HepG2 (cell line): ENCODE data around the gene PML. TPM values are rescaled to one million over a fixed set of nuclear protein-coding genes. Genes with fewer than 3 reads are reported as not detected.

ENCODE experiments used
- ATAC-seq: fragments of 200-7000 bp; cut with Tn5 transposase; 3 replicates; pipeline ENCODE4 v1.9.1; 2020; ENCODE audit warnings: mild to moderate bottlenecking, moderate library complexity
- BruUV-seq: library from RNA; stranded (reverse); fragments of 400-500 nt; replicated peaks from 2 replicates; lab custom pipeline; 2021; lab: Mats Ljungman, UMichigan
- CTCF ChIA-PET: fragments of 300-600 bp; formaldehyde crosslinking; extraction: SDS; loops from one replicate; lab custom pipeline; 2021; ENCODE audit warnings: low total read pairs, inconsistent platforms, low intra/inter-chr PET ratio; lab: Yijun Ruan, JAX
- POLR2A ChIA-PET: fragments of 350-600 bp; sonication (Branson Sonifier 250); formaldehyde crosslinking; loops from one replicate; lab custom pipeline; 2020; ENCODE audit warnings: antibody characterized with exemption, inconsistent platforms; lab: Yijun Ruan, JAX
- DNase-seq: peaks from one replicate; pipeline ENCODE4 v3.0.0-alpha.2; 2015; ENCODE audit warnings: low spot score
- FAIRE-seq: peaks from 3 replicates; lab custom pipeline; 2011; peaks lifted over from hg19 to GRCh38; lab: Jason Lieb, UNC
- H2AFZ ChIP-seq: one replicate; pipeline ENCODE4 v1.6.1; 2011; ENCODE audit warnings: low read length, inconsistent platforms
- H3K27ac ChIP-seq: fragments of 300-600 bp; 3 replicates; pipeline ENCODE4 v1.8.0; 2011; ENCODE audit warnings: mixed run types, mild to moderate bottlenecking, mixed read lengths, low read length, inconsistent platforms; ENCODE audit not compliant: insufficient read depth; ENCODE audit errors: extremely low read length
- H3K27me3 ChIP-seq, 2 experiments: fragments of 200-600 bp in 1 of 2; 2 replicates in 1 of 2; 3 replicates in 1 of 2; pipeline versions ENCODE4 v1.6.0 to v1.8.0; 2011; ENCODE audit warnings: low read length in 2 of 2, mild to moderate bottlenecking in 2 of 2, moderate library complexity in 2 of 2, inconsistent platforms in 1 of 2; ENCODE audit not compliant: insufficient read depth in 2 of 2, control insufficient read depth in 1 of 2
- H3K36me3 ChIP-seq, 2 experiments: fragments of 200-600 bp in 1 of 2; replicated peaks in 1 of 2; 2 replicates in 1 of 2; 3 replicates in 1 of 2; pipeline versions ENCODE4 v1.5.1 to v1.8.0; 2011; ENCODE audit warnings: low read length in 2 of 2, inconsistent platforms in 1 of 2; ENCODE audit not compliant: insufficient read depth in 2 of 2, control insufficient read depth in 1 of 2
- H3K4me1 ChIP-seq: 2 replicates; pipeline ENCODE4 v1.5.1; 2012; ENCODE audit warnings: low read length, inconsistent platforms; ENCODE audit not compliant: insufficient read depth
- H3K4me2 ChIP-seq: 2 replicates; pipeline ENCODE4 v1.6.0; 2011; ENCODE audit warnings: low read depth, low read length, inconsistent platforms
- H3K4me3 ChIP-seq, 3 experiments: fragments of 200-600 bp in 1 of 3; sonication (generic), shearing (Covaris generic) in 1 of 3; replicated peaks in 1 of 3; 2 replicates each; pipeline ENCODE4 v1.5.1; 2011 to 2016; ENCODE audit warnings: low read length in 3 of 3, inconsistent platforms in 2 of 3, low read depth in 2 of 3, mild to moderate bottlenecking in 2 of 3, control low read depth in 1 of 3, mixed read lengths in 1 of 3; ENCODE audit not compliant: insufficient read depth in 1 of 3
- H3K79me2 ChIP-seq: one replicate; pipeline ENCODE4 v1.6.1; 2011; ENCODE audit warnings: low read length, inconsistent platforms; ENCODE audit not compliant: insufficient read depth
- H3K9ac ChIP-seq: 2 replicates; pipeline ENCODE4 v1.6.0; 2011; ENCODE audit warnings: mild to moderate bottlenecking, low read depth, low read length, inconsistent platforms; ENCODE audit not compliant: insufficient read depth
- H3K9me3 ChIP-seq: 2 replicates; pipeline ENCODE4 v1.5.1; 2012; ENCODE audit warnings: mild to moderate bottlenecking, low read length
- H4K20me1 ChIP-seq: 2 replicates; pipeline ENCODE4 v1.6.0; 2011; ENCODE audit warnings: inconsistent platforms, mild to moderate bottlenecking, low read length, moderate library complexity; ENCODE audit not compliant: insufficient read depth
- ADNP ChIP-seq: sonication (generic); formaldehyde crosslinking; IDR thresholded peaks from 2 replicates; pipeline ENCODE4 v1.4.0; 2020; ENCODE audit warnings: missing genetic modification reagents
- PCBP2 ChIP-seq: fragments of 200-400 bp; formaldehyde crosslinking; optimal IDR thresholded peaks from 2 replicates; pipeline ENCODE3; 2018; ENCODE audit warnings: low read length, low read depth; ENCODE audit not compliant: poor library complexity, severe bottlenecking
- SNAI1 ChIP-seq: sonication (generic); formaldehyde crosslinking; IDR thresholded peaks from 2 replicates; pipeline ENCODE4 v1.5.0; 2020; ENCODE audit warnings: mild to moderate bottlenecking, missing genetic modification reagents, borderline replicate concordance
- SOX5 ChIP-seq: IDR thresholded peaks from 2 replicates; pipeline ENCODE4 v1.6.1; 2016; ENCODE audit warnings: borderline replicate concordance
- STAT5B ChIP-seq: sonication (generic); formaldehyde crosslinking; IDR thresholded peaks from 2 replicates; pipeline ENCODE4 v1.4.0; 2020; ENCODE audit warnings: missing genetic modification reagents
- TAF1 ChIP-seq: sonication (generic); formaldehyde crosslinking; IDR thresholded peaks from 2 replicates; pipeline ENCODE4 v1.4.0; 2020; ENCODE audit warnings: missing genetic modification reagents
- ZBTB4 ChIP-seq: sonication (generic); formaldehyde crosslinking; IDR thresholded peaks from 2 replicates; pipeline ENCODE4 v1.4.0; 2020; ENCODE audit warnings: missing genetic modification reagents, mild to moderate bottlenecking, borderline replicate concordance
- ZEB1 ChIP-seq: IDR thresholded peaks from 2 replicates; pipeline ENCODE4 v1.6.1; 2012; ENCODE audit warnings: mild to moderate bottlenecking, low read depth, inconsistent platforms; ENCODE audit not compliant: insufficient replicate concordance
- ZFP90 ChIP-seq: sonication (generic); formaldehyde crosslinking; IDR thresholded peaks from 2 replicates; pipeline ENCODE4 v1.8.0; 2022; ENCODE audit warnings: missing genetic modification reagents, mild to moderate bottlenecking, inconsistent platforms, borderline replicate concordance
- ZNF230 ChIP-seq: sonication (generic); formaldehyde crosslinking; IDR thresholded peaks from 2 replicates; pipeline ENCODE4 v1.4.0; 2020; ENCODE audit warnings: mild to moderate bottlenecking, missing genetic modification reagents
- ZNF33B ChIP-seq: sonication (generic); formaldehyde crosslinking; IDR thresholded peaks from 2 replicates; pipeline ENCODE4 v1.5.1; 2020; ENCODE audit warnings: mild to moderate bottlenecking, missing genetic modification reagents
- ZNF430 ChIP-seq: sonication (generic); formaldehyde crosslinking; IDR thresholded peaks from 2 replicates; pipeline ENCODE4 v1.9.0; 2021; ENCODE audit warnings: mild to moderate bottlenecking, missing genetic modification reagents
- ZNF7 ChIP-seq: IDR thresholded peaks from 2 replicates; pipeline ENCODE4 v1.6.1; 2016; ENCODE audit warnings: missing biosample characterization, missing genetic modification reagents
- ZNF720 ChIP-seq: sonication (generic); formaldehyde crosslinking; IDR thresholded peaks from 2 replicates; pipeline ENCODE4 v1.4.0; 2020; ENCODE audit warnings: missing genetic modification reagents
- ZNF737 ChIP-seq: sonication (generic); formaldehyde crosslinking; IDR thresholded peaks from 2 replicates; pipeline ENCODE4 v1.5.0; 2020; ENCODE audit warnings: missing genetic modification reagents, mild to moderate bottlenecking, borderline replicate concordance
- WGBS: methylation state at CpG from one replicate; pipeline ENCODE4 v1.1.6; 2017; ENCODE audit warnings: low lambda C conversion rate; 5-methylcytosine and 5-hydroxymethylcytosine counted together
- in situ Hi-C: cut with HindIII; loops from 2 replicates; pipeline ENCODE4 v1.10.0; 2017; ENCODE audit warnings: low pct_unique_long_range_greater_than_20kb; ENCODE audit not compliant: extremely low pct_ligation_motif_present
- intact Hi-C: fragments of 100-400 bp; cut with micrococcal nuclease; formaldehyde crosslinking; loops from one replicate; pipeline ENCODE4 v1.10.0; 2022; ENCODE audit not compliant: unreplicated experiment
- polyA plus RNA-seq, 8 experiments: library from polyadenylated mRNA; depleted of rRNA in 3 of 8; stranded (reverse) in 7 of 8; unstranded in 1 of 8; fragments of >200 nt; fragmentation: Illumina TruSeq in 4 of 8; extraction: Trizol in 4 of 8; gene quantifications; 2 replicates each; pipeline versions ENCODE4 v1.2.1 to v1.2.3, GENCODE V29; 2011 to 2016; ENCODE audit warnings: low read depth in 4 of 8, missing spikeins in 1 of 8, mixed read lengths in 1 of 8; ENCODE audit not compliant: insufficient read depth in 1 of 8
- total RNA-seq, 5 experiments: library from RNA; depleted of rRNA; stranded (reverse); fragments of >200 nt; fragmentation: Illumina TruSeq; extraction: Trizol; gene quantifications; 2 replicates each; pipeline ENCODE4 v1.2.3, GENCODE V29; 2016; ENCODE audit warnings: low read depth in 1 of 5

Gene PML
- total and polyA plus RNA-seq, 2 of the 13 experiments (the other 11 are each of a cell fraction or from before 2014, with no cell fraction given) = 2.9 to 3.9 TPM

- Histone ChIP-seq H3K9me3 (no peaks in the 10 kb centered on the region), H3K27me3 (peaks cover 2 to 32% of the 10 kb centered on the region in 2 experiments; a peak in 4 of 5 replicates), H4K20me1 (no peaks in the 10 kb centered on the region), H3K79me2 (no peaks in the 10 kb centered on the region), H3K4me2 (no peak overlapping the region), H3K4me3 (no peak overlapping the region), H3K9ac (no peak overlapping the region), H3K27ac (no peak overlapping the region)
- WGBS = 7% methylated on average over 2 of the region's 4 CpGs
- CTCF ChIA-PET = no interaction called here
- intact Hi-C loops = no loop called here
- in situ Hi-C loops = no loop called here
- ATAC-seq (no peak), FAIRE-seq (no peak)
- no peak for TF ChIP-seq ADNP (CRISPR knock-in tag)
- TF ChIP-seq ZNF33B (CRISPR knock-in tag) = no peak
- no peak for TF ChIP-seq SNAI1
- TF ChIP-seq STAT5B (CRISPR knock-in tag) = no peak
- TF ChIP-seq ZNF7 (CRISPR knock-in tag) = no peak
- no peak for TF ChIP-seq ZNF720 (CRISPR knock-in tag)
- TF ChIP-seq TAF1 = no peak
- TF ChIP-seq, all 625 proteins: peak for 0
- no TSS peak for BruUV-seq
- POLR2A ChIA-PET = no interaction called here
- Histone ChIP-seq H3K4me1 (peaks cover 9% of the 10 kb centered on the region), H3K36me3 (no peaks in the 10 kb centered on the region), H2AFZ (no peak overlapping the region)
- no peak for DNase-seq
Observed at GRCh38 chr15:73955326-73955725, 39.2 kb upstream of the PML start.

DNA sequence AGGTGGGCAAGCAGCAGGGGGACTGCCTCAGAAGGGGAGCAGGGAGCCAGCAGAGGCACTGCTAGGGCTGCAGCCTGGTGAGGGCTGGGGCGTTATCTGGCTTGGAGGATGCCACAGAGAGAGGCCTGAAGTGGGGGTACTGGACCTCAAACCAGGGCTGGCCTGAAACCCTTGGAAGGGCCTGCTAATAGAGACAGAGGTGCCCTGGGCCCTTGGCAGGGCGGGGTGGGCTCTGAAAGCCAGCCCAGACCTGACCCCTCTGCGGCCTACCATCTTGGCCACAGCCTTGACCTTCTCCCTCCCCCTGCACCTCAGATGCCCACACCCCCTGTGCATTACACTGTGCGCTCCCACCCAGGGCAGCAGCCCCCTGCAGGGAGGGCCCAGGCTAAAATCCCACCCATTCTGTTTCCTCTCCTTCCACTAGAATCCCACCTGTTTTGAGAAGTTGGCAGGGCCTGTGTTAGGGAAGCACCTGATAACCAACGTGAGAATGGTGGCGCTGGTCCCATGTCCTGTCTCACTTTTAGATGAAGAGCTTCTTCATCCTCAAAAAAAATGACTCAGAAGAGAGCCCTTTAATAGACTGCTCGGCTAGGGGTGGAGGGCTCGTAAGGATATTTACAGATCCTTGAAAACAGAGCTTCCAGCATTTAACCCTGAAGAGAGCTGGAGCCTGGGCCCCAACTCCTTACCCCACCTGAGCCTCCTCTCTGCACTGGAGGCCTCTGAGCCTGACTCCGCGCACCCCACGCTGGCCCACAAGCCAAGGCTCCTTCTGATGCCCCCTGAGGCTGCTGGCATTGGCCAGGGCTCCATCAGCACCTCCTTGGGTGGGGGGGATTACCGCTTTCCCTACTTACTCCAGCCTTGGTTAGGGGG, 38.4 kb upstream of the PML start:
- no TSS peak for BruUV-seq
- POLR2A ChIA-PET = no interaction called here
- intact Hi-C loops = no loop called here
- no peak for TF ChIP-seq ZFP90 (CRISPR knock-in tag)
- no peak for TF ChIP-seq ZNF230 (CRISPR knock-in tag)
- TF ChIP-seq ZNF430 (CRISPR knock-in tag) = no peak
- TF ChIP-seq ZNF737 = no peak
- TF ChIP-seq ZEB1 = no peak
- TF ChIP-seq PCBP2 = no peak
- TF ChIP-seq SOX5 = no peak
- no peak for TF ChIP-seq ZBTB4 (CRISPR knock-in tag)

More for the DNA sequence above, 38.4 kb upstream of the PML start:
- no peak for ATAC-seq
- Histone ChIP-seq H3K79me2 (no peaks in the 10 kb centered on the region), H3K27me3 (peaks cover 2 to 32% of the 10 kb centered on the region in 2 experiments; a peak in 4 of 5 replicates), H2AFZ (no peak overlapping the region), H3K4me3 (no peak overlapping the region), H3K27ac (no peak overlapping the region), H3K36me3 (no peaks in the 10 kb centered on the region), H3K4me2 (no peak overlapping the region), H3K4me1 (peaks cover 9% of the 10 kb centered on the region), H3K9me3 (no peaks in the 10 kb centered on the region), H4K20me1 (no peaks in the 10 kb centered on the region), H3K9ac (no peak overlapping the region)
- FAIRE-seq = no peak
- no peak for DNase-seq
- CTCF ChIA-PET = no interaction called here
- in situ Hi-C loops = no loop called here
- WGBS = 41% methylated on average over 5 of the region's 12 CpGs
